Peyer's patch (tissue), 4 donors: Measurements from ENCODE around the gene ZNF385D. TPM values are rescaled to one million over a fixed set of nuclear protein-coding genes. Genes with fewer than 3 reads are reported as not detected.

ENCODE experiments used
- DNase-seq, 3 donors: peaks; one replicate each; pipeline ENCODE4 v3.0.0-alpha.2; 2017 to 2019
- H3K27ac ChIP-seq, 4 donors: fragments of 200-600 bp; sonication (generic); one replicate each; pipeline ENCODE4 v1.5.1; 2016 to 2019
- H3K27me3 ChIP-seq, 2 donors: fragments of 200-600 bp; sonication (generic); one replicate each; pipeline ENCODE4 v1.5.1; 2019
- H3K36me3 ChIP-seq, 3 donors: fragments of 200-600 bp; sonication (generic); one replicate each; pipeline ENCODE4 v1.5.1; 2016 to 2019
- H3K4me1 ChIP-seq, 4 donors: fragments of 200-600 bp; sonication (generic); one replicate each; pipeline ENCODE4 v1.5.1; 2016 to 2019
- H3K4me3 ChIP-seq, 4 donors: fragments of 200-600 bp; sonication (generic); 1 replicate in 3 of 4; 2 replicates in 1 of 4; pipeline ENCODE4 v1.5.1; 2016 to 2019; ENCODE audit warnings: mild to moderate bottlenecking in 1 of 4
- H3K9me3 ChIP-seq, 4 donors: fragments of 200-600 bp; sonication (generic); one replicate each; pipeline ENCODE4 v1.5.1; 2016 to 2019; ENCODE audit warnings: mild to moderate bottlenecking in 1 of 4
- POLR2A ChIP-seq, 2 donors: fragments of 450-650 bp; IDR thresholded peaks; one replicate each; pipeline ENCODE4 v1.5.1; 2017; ENCODE audit warnings: antibody characterized with exemption in 2 of 2, mild to moderate bottlenecking in 2 of 2, moderate library complexity in 2 of 2
- total RNA-seq, 4 donors: library from RNA; depleted of rRNA; stranded (reverse); fragments of >200 nt; gene quantifications; one replicate each; pipeline ENCODE4 v1.1.0, GENCODE V29; 2016
- TF ChIP-seq, protein P1 (sequence below), 6 experiments: fragments of 450-650 bp in 4 of 6; fragments of 200-600 bp in 2 of 6; sonication (generic) in 1 of 6; IDR thresholded peaks; one replicate each; pipeline ENCODE4 v1.5.1; 2017 to 2019; ENCODE audit warnings: antibody characterized with exemption in 6 of 6, mild to moderate bottlenecking in 3 of 6, moderate library complexity in 1 of 6

ZNF385D gene
- total RNA-seq, 4 donors from 2014 or later: 1.1 to 3.3 (median 1.8) TPM

DNA sequence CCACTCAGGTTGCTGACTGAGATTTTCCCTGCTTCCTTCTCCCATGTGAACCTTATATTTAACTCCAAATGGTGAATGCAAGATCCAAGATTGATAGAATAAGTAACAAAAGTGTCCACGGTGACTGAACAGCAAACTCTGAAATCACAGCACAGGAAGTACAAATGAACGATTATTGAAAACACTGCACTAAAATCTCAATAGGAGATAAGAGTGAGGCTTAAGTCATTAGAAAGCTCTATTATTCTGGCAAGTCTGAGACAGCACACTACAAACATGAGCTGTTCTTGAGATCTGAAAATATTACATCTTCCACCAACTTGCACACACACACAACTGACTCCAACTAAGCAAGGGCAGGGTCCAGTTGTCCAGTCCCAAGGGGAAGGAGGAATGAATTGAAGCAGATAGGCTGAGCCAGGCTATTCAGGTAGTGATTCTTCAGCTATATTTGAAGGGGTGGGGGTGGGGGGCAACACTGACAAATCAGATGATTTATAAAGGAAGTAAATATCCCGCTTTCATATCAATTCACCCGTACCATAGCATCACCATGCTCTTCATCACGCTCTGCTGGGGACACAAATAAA lies 2.9 kb downstream of the ZNF385D start:
- Histone ChIP-seq H3K4me3 (no peak overlapping the region), H3K4me1 (no peaks in the 10 kb centered on the region), H3K27ac (no peak overlapping the region), H3K36me3 (no peaks in the 10 kb centered on the region), H3K27me3 (no peaks in the 10 kb centered on the region), H3K9me3 (no peaks in the 10 kb centered on the region)
- no peak for DNase-seq
- TF ChIP-seq POLR2A (IDR thresholded peaks at IDR 0.05): no peak
- TF ChIP-seq, protein P1, sequence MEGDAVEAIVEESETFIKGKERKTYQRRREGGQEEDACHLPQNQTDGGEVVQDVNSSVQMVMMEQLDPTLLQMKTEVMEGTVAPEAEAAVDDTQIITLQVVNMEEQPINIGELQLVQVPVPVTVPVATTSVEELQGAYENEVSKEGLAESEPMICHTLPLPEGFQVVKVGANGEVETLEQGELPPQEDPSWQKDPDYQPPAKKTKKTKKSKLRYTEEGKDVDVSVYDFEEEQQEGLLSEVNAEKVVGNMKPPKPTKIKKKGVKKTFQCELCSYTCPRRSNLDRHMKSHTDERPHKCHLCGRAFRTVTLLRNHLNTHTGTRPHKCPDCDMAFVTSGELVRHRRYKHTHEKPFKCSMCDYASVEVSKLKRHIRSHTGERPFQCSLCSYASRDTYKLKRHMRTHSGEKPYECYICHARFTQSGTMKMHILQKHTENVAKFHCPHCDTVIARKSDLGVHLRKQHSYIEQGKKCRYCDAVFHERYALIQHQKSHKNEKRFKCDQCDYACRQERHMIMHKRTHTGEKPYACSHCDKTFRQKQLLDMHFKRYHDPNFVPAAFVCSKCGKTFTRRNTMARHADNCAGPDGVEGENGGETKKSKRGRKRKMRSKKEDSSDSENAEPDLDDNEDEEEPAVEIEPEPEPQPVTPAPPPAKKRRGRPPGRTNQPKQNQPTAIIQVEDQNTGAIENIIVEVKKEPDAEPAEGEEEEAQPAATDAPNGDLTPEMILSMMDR (IDR thresholded peaks at IDR 0.05): no peak

- TF ChIP-seq, protein P1 (IDR thresholded peaks at IDR 0.05): no peak
- no peaks in the 10 kb centered on the region for H3K9me3 ChIP-seq
Measured at GRCh38 chr3:21747376-21747775, 3.6 kb downstream of the ZNF385D start.

GRCh38 chr3:21745966-21746365 lies 5.0 kb downstream of the ZNF385D start:
- Histone ChIP-seq H3K9me3 (no peaks in the 10 kb centered on the region), H3K4me1 (no peaks in the 10 kb centered on the region), H3K27ac (no peak overlapping the region), H3K36me3 (no peaks in the 10 kb centered on the region), H3K4me3 (no peak overlapping the region), H3K27me3 (no peaks in the 10 kb centered on the region)
- no peak for DNase-seq
- TF ChIP-seq, protein P1 (IDR thresholded peaks at IDR 0.05): no peak
- no peak for TF ChIP-seq POLR2A (IDR thresholded peaks at IDR 0.05)

More at GRCh38 chr3:21747376-21747775, 3.6 kb downstream of the ZNF385D start:
- Histone ChIP-seq H3K27me3 (no peaks in the 10 kb centered on the region), H3K4me3 (no peak overlapping the region), H3K36me3 (no peaks in the 10 kb centered on the region), H3K4me1 (no peaks in the 10 kb centered on the region), H3K27ac (no peak overlapping the region)
- DNase-seq: no peak

DNA sequence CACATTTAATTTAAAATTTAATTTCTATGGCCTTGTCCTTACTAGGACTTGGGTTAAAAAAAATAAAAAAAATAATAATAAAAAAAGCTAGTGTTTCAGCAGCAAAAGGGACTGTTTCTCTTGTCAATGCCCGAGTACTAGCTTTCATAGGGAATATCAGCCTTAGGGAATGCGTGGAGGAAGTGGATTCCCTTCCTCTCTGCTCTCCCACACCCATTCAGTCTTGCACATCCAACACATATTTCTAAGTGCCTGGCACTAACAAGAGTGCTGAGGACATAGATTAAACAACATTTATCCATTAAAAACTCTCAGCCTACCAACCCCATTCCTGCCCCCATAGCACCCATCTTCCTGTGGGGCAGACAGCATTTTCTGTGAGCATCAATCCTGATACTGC lies 6.2 kb downstream of the ZNF385D start:
- Histone ChIP-seq H3K4me3 (no peak overlapping the region), H3K27me3 (no peaks in the 10 kb centered on the region), H3K9me3 (no peaks in the 10 kb centered on the region), H3K27ac (no peak overlapping the region), H3K4me1 (no peaks in the 10 kb centered on the region), H3K36me3 (no peaks in the 10 kb centered on the region)
- no peak for DNase-seq
- TF ChIP-seq, protein P1 (IDR thresholded peaks at IDR 0.05): no peak
- no peak for TF ChIP-seq POLR2A (IDR thresholded peaks at IDR 0.05)

DNA sequence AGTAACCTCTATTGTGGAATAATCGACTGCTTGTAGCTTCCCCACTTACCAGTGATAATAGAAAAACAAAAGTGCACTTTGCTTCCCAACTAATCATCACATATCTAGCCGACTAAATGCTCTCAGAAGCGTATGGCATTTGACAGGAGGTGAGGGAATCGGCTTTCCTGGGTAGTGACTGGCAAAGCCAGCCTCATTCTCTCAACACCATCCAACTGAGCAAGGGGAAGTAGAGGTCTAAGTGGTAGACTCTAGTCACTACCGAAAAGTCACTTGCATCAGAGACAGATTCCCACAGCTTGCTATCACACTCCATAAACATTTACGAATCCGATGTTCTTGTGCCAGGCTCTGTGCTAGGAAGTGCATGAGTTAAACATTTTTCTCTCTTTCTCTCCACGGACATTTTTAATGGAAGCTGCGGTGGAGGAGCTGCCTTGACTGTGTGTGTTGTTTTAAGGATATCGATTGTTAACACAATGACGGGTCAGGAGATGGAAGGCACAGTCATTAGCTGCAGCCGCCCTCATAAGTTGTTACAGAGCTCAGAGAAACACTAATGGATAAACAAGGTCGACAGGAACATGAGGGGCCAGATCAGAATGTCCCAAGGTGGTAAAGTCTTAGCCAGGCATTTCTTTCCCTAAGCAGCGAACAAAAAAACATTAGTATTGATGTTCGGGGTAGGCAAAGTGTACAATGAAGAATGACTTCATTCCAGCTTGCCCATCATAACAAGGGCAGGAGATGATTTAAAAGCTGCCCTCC lies 11.9 kb downstream of the ZNF385D start:
- DNase-seq: no peak
- no peaks in the 10 kb centered on the region for H3K4me1 ChIP-seq

More for the DNA sequence above, 11.9 kb downstream of the ZNF385D start:
- Histone ChIP-seq H3K27ac (no peak overlapping the region), H3K9me3 (no peaks in the 10 kb centered on the region), H3K4me3 (no peak overlapping the region), H3K27me3 (no peaks in the 10 kb centered on the region), H3K36me3 (no peaks in the 10 kb centered on the region)
- TF ChIP-seq POLR2A (IDR thresholded peaks at IDR 0.05): no peak
- TF ChIP-seq, protein P1 (IDR thresholded peaks at IDR 0.05): no peak
